GM13976 (cell line): ENCODE data around the gene SF3A2.

ENCODE experiments used
- DNase-seq: peaks from one replicate; pipeline ENCODE4 v3.0.0; 2012; ENCODE audit warnings: low spot score
- in situ Hi-C: fragments of 300-500 bp; cut with MboI; formaldehyde crosslinking; loops from one replicate; pipeline ENCODE4 v1.12.0; 2022; ENCODE audit warnings: low sequenced_read_pairs, mixed read lengths, inconsistent platforms; ENCODE audit not compliant: unreplicated experiment
- TF ChIP-seq, protein P1 (sequence below): IDR thresholded peaks from 2 replicates; pipeline ENCODE4 v1.5.1; 2012; ENCODE audit warnings: borderline replicate concordance, mild to moderate bottlenecking; ENCODE audit not compliant: insufficient read depth; ENCODE audit errors: extremely low read depth, missing control alignments, control extremely low read depth

Gene SF3A2

DNA sequence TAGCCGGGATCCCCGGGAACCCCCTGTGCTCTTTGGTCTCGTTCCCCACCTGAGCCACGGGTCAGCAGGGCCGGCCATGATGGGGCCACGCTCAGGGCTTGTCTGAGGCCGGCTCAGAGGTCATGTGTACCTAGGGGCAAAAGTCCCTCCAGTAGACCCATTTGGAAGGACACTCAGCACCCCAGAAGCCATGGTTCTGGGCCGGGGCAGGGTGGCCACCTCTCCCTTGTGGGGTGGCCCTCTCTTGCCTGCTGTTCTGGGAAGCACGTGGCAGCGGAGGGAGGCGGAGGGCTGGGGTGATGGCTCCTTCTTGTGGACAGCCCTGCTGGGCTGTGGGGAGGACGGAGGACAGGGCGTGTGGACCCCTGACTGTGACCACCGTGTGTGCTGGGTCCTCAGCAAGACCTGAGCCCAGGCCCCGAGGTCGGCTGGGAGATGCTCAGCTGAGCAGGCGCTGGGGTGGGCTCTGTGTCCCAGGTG, 51.8 kb downstream of the SF3A2 start:
- DNase-seq, result no peak
- TF ChIP-seq, protein P1, sequence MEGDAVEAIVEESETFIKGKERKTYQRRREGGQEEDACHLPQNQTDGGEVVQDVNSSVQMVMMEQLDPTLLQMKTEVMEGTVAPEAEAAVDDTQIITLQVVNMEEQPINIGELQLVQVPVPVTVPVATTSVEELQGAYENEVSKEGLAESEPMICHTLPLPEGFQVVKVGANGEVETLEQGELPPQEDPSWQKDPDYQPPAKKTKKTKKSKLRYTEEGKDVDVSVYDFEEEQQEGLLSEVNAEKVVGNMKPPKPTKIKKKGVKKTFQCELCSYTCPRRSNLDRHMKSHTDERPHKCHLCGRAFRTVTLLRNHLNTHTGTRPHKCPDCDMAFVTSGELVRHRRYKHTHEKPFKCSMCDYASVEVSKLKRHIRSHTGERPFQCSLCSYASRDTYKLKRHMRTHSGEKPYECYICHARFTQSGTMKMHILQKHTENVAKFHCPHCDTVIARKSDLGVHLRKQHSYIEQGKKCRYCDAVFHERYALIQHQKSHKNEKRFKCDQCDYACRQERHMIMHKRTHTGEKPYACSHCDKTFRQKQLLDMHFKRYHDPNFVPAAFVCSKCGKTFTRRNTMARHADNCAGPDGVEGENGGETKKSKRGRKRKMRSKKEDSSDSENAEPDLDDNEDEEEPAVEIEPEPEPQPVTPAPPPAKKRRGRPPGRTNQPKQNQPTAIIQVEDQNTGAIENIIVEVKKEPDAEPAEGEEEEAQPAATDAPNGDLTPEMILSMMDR, result no peak
- in situ Hi-C loops, result no loop called here

DNA sequence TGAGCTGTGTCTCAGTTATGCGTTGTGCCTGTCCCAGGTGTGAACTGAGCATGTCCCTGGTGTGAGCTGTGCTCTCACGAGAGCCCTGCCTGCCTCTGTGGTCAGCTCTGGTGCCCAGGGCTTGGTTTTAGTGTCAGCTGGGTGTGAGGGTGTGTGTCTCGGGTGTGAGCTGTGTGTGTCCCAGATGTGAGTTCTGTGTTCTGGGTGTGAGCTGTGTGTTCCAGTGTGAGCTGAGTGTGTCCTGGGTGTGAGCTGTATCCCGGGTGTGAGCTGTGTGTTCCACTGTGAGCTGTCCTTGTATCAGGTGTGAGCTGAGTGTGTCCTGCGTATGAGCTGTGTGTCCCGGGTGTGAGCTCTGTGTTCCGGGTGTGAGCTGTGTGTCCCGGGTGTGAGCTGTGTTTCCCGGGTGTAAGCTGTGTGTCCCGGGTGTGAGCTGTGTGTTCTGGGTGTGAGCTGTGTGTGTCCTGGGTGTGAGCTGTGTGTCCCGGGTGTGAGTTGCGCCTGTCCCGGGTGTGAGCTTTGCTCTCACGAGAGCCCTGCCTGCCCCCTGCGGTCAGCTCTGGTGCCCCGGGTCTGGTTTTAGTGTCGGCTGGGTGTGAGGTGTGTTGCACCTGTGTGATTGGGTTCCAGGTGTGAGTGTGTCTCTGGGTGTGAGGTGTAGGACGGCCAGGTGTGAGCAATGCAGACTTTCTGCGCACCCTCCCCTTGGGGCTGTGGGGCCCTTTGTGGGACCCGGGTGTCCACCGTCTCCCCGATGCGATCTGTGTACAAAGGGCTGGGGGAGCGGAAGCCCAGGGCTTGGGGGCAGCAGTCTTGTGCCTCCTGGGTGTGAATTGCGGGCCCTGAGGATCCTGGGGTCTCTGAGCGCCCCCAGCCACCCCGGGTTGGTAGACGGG, 52.4 kb downstream of the SF3A2 start:
- in situ Hi-C loops, result no loop called here
- TF ChIP-seq, protein P1, result no peak
- DNase-seq, result no peak

DNA sequence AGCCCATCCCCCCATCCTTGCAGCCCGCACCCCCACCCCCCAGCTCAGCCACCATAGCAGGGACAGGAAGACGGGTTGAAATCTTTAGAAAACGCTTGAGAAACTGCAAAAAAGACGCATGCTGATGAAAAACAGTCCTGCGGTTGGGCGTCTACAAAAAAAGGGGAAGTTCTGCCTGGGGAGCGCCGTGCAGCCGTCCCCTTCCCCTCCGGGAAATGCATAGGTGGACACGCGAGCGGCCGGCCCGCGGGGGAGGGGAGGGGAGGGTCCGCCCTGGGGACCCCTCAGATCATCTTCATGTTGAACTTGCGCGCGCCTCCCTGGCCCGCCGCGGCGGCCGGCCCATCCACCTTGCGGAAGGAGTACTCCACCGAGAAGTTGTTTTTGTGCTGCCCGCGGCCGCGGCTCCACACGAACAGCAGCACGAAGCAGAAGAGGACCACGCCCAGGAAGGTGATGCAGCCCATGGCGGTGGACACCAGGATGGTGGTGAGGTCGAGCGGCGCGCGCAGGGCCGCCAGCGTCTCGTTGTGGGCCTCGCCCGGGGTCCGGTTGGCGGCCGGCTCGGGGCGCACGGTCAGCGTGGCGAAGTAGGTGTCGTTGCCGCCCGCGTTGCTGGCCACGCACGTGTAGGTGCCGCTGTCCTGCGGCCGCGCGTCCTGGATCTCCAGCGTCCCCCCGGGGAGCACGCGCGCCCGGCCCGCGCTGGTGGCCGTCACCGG, 53.3 kb downstream of the SF3A2 start:
- TF ChIP-seq, protein P1, result no peak
- DNase-seq, result peak; percentile 88
- in situ Hi-C loops, result no loop called here

DNA sequence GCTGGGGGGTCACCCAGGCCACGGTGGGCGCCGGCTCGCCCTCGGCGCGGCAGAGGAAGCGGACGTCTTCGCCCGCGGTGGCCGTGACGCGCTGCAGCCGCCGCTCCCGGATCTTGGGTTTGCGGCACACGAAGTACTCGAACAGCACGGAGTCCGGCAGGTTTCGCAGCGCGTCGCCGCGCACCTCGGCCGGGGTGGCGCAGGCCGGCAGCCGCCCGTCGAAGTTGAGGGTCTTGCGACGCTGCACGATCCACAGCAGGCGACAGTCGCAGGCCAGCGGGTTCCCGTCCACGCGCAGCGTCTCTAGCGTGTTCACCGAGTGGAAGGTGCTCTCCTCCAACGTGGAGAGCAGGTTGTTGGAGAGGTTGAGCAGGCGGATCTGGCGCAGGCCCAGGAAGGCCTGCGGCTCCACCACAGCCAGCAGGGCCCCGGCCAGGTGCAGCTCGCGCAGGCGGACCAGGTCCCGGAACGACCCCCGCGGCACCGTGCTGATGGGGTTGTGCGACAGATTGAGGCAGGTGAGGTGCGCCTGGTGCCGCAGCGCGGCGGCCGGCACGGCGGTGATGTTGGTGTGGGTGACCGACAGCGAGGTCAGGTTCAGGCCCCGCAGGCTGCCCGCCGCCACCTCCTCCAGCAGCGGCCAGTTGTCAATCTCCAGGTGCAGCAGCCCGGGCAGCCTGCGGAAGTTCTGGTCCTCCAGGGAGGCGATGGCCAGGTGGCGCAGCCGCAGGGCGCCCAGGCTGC, 54.0 kb downstream of the SF3A2 start:
- in situ Hi-C loops, result no loop called here
- no peak for DNase-seq
- TF ChIP-seq, protein P1, result no peak

DNA sequence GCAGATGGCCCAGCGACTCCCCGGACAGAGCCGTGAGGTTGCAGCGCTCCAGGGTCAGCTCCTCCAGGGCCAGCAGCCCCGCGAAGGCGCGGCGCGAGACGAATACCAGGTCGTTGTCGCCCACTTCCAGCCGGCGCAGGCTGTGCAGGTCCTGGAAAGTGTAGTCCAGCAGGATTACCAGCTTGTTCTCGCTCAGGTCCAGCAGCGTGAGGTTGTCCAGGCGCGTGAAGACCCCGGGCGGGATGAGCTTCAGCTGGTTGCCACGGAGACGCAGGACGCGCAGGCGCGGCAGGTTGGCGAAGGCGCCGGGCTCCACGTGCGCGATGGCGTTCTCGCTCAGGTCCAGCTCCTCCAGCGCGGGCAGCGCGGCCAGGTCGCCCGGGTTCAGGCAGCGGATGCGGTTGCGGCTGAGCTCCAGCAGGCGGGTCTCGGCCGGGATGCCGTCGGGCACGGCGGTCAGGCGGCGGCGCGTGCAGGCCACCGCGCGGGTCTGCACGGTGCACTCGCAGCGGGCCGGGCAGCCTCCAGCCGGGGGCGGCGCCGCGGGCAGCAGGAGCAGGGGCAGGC, 54.6 kb downstream of the SF3A2 start:
- TF ChIP-seq, protein P1, result no peak
- DNase-seq, result no peak
- in situ Hi-C loops, result no loop called here

DNA sequence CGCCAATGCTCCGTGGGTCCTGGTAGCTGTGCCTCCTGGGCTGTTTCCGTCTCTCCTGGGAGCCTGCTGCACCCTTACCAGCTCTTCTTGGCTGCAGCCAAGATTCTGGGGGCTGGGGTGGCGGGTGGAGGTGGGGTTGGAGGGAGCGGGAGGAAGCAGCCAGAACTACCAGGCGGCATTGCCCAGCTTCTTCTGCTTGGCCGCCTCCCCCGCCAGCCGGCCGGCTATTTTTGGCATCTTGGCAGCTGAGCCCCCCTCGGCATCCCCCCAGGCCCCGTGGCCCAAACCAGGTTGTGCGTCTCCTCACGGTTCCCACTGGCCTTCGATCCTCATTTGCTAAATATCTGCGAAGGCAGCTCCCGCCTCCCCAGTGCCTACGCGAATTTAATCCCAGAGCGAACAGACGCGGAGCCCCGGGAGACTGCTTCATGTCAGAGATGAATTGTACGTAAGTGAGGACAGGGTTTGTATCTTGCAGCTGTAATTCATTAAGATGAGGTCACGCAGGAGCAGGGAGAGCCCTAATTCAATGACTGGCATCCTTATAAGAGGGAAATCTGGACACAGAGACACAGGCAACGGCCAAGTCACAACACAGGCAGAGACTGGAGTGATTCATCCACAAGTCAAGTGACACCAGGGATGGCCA, 58.2 kb downstream of the SF3A2 start:
- TF ChIP-seq, protein P1, result no peak
- no peak for DNase-seq
- in situ Hi-C loops, result no loop called here
